T-helper 2 cell treated with Interferon-gamma antibody and Interleukin-4, amounts not matched to agents 100 ng/mL and 5 ng/mL, for 36 hours (primary cell): ENCODE measurements around the gene NHLRC2. TPM values are rescaled to one million over a fixed set of nuclear protein-coding genes. Genes with fewer than 3 reads are reported as not detected.

Source experiments
- intact Hi-C: fragments of 100-400 bp; cut with micrococcal nuclease; formaldehyde crosslinking; loops from one replicate; pipeline ENCODE4 v1.15.1; 2023
- total RNA-seq: library from RNA; stranded (reverse); gene quantifications from 2 replicates; pipeline ENCODE4 v1.2.3, GENCODE V29; 2022

NHLRC2 gene
- total RNA-seq, 1 donor from 2014 or later, result 25.4 TPM

GRCh38 chr10:113859261-113859660, 4.8 kb downstream of the NHLRC2 start:
- intact Hi-C loops, result no loop called here

GRCh38 chr10:113865901-113866300, 11.4 kb downstream of the NHLRC2 start:
- intact Hi-C loops, result no loop called here

GRCh38 chr10:113866551-113867394, 12.3 kb downstream of the NHLRC2 start:
- intact Hi-C loops, result no loop called here

GRCh38 chr10:113867904-113868303, 13.4 kb downstream of the NHLRC2 start:
- intact Hi-C loops, result no loop called here

- intact Hi-C loops, result no loop called here
Observed at GRCh38 chr10:113869789-113870188, 15.3 kb downstream of the NHLRC2 start.

- intact Hi-C loops, result loop anchor here (2.0 kb wide), 1 partner anchor 230 kb away; no protein-coding TSS in a partner anchor
Observed at GRCh38 chr10:113872139-113873030, 17.9 kb downstream of the NHLRC2 start.

- intact Hi-C loops, result no loop called here
Observed at GRCh38 chr10:113875212-113875611, 20.8 kb downstream of the NHLRC2 start.

- intact Hi-C loops, result no loop called here
Observed at GRCh38 chr10:113876461-113876860, 22.0 kb downstream of the NHLRC2 start.

- intact Hi-C loops, result no loop called here
Observed at GRCh38 chr10:113879691-113880090, 25.2 kb downstream of the NHLRC2 start.

- intact Hi-C loops, result no loop called here
Observed at GRCh38 chr10:113880236-113880635, 25.8 kb downstream of the NHLRC2 start.

- intact Hi-C loops, result no loop called here
Observed at GRCh38 chr10:113882240-113882639, 27.8 kb downstream of the NHLRC2 start.

GRCh38 chr10:113889911-113890310, 35.5 kb downstream of the NHLRC2 start:
- intact Hi-C loops, result no loop called here

GRCh38 chr10:113890769-113891168, 36.3 kb downstream of the NHLRC2 start:
- intact Hi-C loops, result no loop called here

- intact Hi-C loops, result no loop called here
Observed at GRCh38 chr10:113891476-113891875, 37.0 kb downstream of the NHLRC2 start.

- intact Hi-C loops, result no loop called here
Observed at GRCh38 chr10:113893570-113893969, 39.1 kb downstream of the NHLRC2 start.

- intact Hi-C loops, result no loop called here
Observed at GRCh38 chr10:113894581-113894980, 40.1 kb downstream of the NHLRC2 start.

GRCh38 chr10:113895018-113895417, 40.6 kb downstream of the NHLRC2 start:
- intact Hi-C loops, result no loop called here

- intact Hi-C loops, result no loop called here
Observed at GRCh38 chr10:113897693-113898618, 43.5 kb downstream of the NHLRC2 start.

- intact Hi-C loops, result no loop called here
Observed at GRCh38 chr10:113899952-113900598, 45.6 kb downstream of the NHLRC2 start.

GRCh38 chr10:113905756-113906155, 51.3 kb downstream of the NHLRC2 start:
- intact Hi-C loops, result no loop called here

GRCh38 chr10:113907166-113907565, 52.7 kb downstream of the NHLRC2 start:
- intact Hi-C loops, result no loop called here
